ENCODE data around the gene TXNDC12.

DNA sequence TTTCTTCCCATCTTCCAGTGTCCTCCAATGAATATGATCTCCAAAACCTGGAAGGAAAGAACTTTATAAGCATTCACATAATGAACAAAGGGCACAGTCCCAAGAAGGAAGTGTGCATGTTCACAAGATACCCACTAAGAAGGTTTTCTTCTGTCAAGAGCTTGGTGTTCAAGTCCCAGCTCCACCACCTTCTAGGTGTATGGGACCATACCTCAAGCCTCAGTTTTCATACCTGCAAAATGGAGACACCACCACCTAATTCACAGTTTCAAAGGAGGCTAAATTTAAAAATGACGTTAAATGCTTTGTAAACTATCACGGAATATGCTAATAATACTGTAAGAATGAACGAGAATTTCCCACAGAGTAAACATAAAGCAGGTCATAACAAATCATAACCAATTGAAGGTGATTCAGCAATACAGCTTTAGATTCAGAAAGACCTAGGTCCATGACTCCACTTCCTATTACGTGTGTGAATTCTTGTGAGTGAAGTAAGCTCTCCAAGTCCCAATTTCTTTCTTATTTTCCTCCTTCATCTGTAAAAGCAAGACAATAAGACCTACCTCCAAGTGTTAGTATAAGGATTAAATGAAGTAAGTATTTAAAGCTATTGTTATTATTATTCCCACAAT lies 13.3 kb downstream of the TXNDC12 start:
- TF ChIP-seq, protein P1, sequence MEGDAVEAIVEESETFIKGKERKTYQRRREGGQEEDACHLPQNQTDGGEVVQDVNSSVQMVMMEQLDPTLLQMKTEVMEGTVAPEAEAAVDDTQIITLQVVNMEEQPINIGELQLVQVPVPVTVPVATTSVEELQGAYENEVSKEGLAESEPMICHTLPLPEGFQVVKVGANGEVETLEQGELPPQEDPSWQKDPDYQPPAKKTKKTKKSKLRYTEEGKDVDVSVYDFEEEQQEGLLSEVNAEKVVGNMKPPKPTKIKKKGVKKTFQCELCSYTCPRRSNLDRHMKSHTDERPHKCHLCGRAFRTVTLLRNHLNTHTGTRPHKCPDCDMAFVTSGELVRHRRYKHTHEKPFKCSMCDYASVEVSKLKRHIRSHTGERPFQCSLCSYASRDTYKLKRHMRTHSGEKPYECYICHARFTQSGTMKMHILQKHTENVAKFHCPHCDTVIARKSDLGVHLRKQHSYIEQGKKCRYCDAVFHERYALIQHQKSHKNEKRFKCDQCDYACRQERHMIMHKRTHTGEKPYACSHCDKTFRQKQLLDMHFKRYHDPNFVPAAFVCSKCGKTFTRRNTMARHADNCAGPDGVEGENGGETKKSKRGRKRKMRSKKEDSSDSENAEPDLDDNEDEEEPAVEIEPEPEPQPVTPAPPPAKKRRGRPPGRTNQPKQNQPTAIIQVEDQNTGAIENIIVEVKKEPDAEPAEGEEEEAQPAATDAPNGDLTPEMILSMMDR (IDR thresholded peaks at IDR 0.05) = no peak
- no peak for TF ChIP-seq POLR2A (IDR thresholded peaks at IDR 0.05)

Measured in right lobe of liver (tissue), 4 donors.